Measurements from ENCODE around the gene B3GNT7.
"Not testable (repeated sequence)": the region's sequence is repeated elsewhere in the genome, so short reads cannot be mapped to it uniquely, and the experiment has no call there.

Gene B3GNT7

DNA sequence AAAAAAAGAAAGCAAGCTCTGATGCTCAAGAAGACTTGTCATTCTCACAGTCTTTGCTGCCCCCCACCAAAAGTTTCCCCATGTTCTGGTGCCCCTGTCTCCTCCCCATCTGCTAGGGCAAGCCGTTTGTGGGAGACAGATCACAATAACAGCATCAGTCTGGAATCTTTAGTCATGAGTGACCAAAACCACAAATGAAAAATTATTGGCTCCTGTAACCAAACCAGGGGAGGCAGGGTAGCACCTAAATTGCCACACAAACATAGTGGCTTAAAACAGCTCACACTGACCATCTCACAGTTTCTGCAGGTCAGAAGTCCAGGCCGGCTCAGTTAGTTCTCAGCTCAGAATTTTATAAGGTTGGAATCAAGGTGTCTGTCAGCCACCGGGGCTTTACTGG, 9.1 kb upstream of the B3GNT7 start:
- no peak for DNase-seq

DNA sequence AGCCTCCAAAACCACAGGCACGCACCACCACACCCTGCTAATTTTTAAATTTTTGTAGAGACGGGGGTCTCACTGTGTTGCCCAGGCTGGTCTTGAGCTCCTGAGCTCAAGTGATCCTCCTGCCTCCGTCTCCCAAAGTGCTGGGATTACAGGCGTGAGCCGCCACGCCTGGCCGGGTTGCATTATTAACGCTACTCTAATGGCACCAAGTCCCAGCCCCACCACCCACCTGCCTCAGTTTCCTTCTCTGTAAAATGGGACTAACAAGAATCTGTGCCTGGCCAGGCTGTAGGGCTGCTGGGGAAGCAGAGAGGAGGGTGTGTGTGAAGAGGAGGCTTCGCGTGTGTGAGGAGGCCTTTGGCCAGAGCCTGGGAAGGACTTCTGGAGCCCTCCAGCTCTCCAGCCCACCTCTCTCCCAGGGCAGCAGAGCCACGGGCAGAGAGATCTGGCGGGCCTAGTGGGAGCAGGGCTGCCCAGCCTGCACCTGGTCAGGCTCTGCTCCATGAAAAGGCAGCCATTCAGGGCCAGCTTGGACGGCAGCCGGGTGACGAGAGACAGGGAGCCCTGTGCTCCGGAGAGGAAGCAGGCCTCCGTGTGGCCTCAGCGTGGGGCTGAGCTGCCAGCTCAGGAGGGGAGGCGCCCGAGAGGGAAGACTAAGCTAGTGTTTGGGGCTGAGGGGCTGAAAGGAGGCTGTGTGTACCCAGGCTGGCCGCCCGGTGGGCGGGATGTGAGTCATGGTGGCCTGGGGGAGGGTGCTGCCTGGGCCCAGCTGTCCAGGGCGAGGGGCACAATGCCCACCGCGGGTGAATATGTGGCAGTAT, 7.4 kb upstream of the B3GNT7 start:
- DNase-seq: no peak

DNA sequence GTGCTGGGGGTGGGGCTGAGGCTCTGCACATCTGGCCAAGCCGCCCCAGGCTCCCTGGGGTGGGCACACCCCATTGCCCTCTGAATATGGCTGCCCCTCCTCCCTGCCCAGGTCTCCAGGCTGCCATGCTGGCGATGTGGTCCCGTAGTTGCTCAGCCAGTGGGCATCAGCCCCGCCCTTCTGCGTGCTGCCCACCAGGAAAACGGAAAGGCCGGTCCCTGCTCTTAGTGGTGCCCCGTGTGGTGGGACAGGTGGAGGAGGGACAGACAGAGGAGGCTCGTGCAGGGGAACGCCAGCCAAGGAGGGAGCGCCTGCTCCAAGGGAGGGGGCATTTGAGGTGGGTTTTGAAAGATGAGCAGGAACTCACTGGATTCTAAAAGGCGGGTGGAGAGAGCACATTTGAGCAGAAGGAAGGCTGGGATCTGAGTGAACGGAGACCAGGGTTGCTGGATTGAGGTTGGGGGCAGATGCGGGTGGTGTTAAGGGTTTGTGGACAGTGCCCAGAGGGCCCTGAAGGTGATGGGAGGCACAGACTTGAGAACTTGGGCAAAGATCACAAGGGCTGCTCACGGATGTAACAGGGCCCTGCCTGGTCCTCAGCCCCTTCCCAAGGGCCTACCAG, 6.7 kb upstream of the B3GNT7 start:
- DNase-seq: no peak

DNA sequence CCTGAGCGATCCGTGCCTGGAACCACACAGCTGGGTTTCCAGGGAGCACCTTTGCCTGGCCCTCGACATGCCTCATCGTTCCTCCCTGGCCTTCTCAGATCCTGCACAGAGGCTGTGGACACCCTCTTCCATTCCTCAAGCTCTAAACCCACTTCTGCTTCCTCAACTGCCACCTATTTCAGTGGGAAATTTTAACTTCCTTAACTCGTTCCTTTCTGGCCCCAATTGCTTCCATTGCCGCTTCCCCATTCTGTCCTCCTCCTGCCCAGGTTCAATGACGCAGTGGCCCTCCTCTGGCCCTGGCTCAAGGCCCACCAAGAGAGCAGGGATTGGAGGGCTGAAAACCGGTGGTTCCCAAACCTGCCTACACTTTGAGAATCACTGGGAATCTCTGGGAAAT, 4.8 kb upstream of the B3GNT7 start:
- no peak for DNase-seq

DNA sequence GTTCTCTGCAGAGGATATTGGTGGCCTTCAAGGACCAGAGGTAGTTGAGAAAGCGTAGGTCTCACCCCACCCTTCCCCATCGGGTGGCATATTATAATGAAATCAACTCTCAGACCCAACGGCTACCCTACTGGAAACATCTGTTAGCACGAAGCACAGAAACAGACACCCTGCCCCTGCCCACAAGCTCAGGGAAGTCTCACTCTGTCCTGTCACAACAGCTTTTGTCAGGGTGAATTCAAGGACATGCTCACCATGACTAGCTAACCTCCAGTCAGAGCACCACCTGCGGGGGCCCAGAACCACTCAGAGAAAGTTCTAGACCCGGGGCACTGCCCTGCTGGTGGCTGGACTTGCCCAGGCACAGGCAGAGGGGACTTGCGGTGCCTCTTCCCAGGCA, 3.5 kb upstream of the B3GNT7 start:
- DNase-seq: no peak

DNA sequence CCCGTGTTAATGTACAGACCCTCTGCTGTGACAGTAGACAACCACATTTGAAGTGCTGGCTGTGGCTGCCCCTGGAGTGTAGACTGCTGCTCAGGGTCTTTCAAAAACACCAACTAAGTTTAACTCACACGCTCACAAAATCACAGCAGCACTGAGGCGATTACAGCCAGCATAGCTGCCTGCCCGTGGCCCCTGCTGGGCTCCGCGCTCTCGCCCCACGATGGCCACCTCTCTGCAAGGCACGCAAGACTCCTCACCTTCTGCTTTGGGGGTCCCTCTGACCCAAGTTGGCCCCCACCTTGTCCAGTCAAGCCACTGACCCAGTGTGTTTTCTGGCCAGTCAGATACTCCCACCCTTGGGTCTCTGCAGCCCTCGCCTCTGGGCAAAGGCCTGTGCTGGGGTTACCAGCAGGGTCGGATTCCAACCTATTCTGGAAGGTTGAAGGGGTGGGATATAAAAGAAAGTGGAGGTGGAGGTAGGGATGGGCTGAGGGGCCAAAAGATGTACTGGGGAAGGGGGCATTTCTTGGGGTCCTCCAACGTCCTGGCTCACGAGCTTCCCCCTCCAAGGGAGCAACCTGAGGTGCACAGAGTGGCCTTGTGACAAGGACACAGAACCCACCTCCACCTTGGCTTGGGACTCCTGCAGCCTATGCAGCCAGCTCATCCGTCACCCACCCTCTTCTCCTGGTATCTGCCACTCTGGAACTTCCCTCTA, 2.9 kb upstream of the B3GNT7 start:
- DNase-seq: no peak

DNA sequence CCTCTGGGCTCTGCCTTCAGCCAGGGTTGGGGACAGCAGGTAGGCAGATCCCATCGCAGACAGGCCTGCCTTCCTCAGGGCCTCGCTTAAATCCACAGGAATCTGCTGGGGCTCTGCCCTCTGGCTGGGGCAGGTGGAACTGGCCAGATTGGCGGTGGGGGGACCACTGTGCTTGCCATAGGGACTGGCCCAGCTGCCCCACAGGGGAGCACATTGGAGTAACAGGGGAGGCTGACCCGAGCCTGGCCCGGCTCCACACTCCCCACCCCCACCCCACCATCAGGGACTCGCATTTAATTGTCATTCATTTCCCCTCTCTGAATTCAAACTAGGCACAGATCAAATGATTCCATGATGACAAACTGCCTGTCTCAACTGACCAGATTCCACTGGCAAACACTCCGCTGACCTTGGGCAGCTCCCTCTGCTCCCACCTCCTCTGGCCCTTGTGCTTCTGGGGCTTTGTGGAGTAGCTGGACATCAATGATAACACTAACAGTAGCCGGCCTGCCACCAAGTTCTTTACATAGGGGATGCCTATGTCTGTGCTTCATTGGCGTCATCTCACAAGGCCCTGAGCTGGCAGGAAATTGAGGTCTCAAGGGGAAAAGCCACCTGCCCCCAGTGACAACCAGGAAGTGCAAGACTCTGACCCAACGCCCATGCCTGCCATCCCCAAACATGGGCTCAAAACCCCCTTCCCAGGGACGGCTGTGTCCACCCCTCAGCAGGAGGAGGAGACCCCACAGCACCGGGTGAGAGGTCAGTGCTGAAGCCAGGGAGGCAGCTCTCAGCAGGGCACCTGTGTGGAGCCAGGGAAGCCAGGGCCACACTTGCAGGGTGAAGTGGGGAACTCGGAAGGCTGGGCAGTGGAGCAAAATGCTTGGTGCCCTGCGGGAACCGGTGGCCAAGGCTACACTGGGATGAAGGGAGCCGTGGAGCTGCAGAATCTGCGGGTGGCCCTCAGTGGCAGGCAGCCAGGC, 2.1 kb upstream of the B3GNT7 start:
- DNase-seq: no peak

DNA sequence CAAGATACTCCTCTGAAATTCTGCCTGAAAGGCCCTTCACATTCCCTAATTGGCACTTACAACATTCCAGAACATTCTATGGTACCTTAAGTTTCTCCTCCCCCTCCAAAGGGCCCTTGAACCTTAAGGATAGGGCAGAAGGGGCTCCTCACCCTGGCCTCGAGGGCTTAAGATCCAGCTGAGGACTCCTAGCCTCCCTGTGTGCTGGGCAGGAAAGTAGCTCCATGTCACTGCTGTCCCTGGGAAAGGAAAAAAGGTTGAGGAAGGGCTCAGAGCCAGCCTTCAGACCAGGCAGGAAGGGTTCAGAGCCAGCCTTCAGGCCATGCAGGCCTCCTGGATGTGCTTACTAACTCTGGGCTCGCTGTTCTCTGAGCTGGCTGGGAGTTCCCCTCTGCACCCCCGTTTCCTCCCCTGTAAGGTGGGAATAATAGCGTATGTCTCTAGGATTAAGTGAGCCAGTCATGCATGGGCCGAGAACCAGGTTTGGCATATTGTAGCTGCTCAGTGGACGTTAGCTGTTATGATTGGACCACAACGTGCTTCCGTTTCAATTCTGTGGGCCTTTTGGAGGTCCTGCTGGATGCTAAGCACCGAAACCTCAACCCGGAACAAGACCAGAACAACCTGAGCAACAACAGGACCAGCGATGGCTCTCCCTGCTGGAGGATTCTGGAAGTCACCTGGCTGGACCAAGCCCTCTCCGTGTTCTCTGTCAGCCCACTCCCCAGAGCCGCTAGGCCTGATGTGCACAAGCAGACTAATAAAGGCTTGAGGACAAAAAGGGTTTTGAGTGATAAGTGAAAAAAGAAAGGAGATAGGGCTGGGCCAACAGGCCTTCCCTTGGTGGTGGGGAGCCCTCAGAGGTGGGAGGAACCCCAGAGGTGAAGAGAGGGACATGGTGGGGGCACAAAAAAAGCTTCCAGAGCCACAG, 1.0 kb upstream of the B3GNT7 start:
- no peak for DNase-seq

DNA sequence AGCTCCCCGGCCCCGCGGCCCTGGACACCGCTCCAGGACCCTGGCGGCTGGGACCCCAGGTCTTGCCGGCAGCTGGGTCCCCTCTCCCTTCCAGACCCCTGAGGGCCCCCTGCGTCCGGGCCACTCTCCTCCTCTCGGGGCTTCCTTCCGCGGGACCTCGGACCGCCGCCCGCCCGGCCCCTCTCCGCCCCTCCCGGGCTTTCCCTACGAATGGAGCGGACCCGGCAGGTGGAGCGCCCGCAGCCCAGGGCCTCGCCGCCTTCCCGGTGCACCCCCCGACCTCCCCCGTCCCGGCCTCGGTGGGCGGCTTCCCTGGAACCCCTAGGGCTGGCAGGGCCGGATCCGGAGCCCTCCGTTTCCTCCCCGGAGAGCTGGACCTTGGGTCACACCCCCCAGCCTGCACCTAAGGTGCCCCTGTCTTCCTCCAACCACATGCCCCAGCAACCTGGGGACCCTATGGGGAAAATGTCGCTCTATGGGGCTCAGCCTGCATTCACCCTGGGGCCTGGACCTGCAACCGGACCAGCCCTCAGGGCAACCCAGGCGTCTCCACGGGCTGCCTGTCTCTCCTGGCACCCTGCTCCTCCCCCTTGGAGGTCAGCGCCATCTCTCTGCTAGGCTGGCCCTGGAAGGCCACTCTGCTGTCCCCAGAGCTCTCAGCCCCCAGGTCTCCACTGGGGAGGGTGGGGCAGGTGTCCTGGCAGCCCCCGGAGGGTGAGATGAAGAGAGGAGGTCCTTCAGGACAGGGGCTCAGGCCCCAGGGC, 730 bp downstream of the B3GNT7 start:
- DNase-seq: no peak

DNA sequence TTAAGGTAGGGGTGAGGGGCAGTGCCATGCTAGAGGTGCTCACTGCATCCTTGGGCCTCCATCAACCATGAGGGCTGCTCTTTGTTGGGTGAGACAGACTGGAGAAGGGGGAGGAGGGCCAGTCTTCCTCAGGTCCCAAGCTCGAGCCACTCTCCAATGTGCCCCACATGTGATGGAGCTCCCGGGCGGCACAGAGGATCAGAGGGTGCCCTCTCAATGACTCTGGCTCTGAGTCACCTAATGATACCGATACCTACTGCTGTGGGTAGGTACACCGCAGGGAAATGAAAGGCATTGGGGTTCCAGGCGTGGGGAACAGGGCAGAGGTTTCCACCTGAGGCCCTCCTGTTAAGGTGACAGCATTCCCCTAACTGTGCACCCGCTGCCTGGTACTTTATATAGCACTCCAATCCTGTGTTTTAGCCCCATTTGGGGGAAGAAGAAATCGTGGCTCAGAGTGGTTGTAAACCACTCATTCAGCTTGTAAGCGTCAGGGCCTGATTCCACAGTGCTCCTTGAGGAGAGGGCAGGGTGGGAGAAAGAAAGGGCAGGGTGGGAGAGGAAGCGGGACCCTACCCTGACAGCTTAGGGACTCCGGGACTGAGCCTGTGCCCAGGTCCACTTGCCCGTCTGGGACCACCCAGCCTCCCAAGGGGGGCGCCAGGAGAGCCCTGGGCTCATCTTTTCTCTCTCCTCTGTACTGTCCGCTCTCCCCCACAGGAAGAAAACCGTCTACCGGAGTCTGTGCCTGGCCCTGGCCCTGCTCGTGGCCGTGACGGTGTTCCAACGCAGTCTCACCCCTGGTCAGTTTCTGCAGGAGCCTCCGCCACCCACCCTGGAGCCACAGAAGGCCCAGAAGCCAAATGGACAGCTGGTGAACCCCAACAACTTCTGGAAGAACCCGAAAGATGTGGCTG, 1.8 kb downstream of the B3GNT7 start:
- DNase-seq: no peak

DNA sequence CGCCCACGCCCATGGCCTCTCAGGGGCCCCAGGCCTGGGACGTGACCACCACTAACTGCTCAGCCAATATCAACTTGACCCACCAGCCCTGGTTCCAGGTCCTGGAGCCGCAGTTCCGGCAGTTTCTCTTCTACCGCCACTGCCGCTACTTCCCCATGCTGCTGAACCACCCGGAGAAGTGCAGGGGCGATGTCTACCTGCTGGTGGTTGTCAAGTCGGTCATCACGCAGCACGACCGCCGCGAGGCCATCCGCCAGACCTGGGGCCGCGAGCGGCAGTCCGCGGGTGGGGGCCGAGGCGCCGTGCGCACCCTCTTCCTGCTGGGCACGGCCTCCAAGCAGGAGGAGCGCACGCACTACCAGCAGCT, 2.4 kb downstream of the B3GNT7 start:
- no peak for DNase-seq

DNA sequence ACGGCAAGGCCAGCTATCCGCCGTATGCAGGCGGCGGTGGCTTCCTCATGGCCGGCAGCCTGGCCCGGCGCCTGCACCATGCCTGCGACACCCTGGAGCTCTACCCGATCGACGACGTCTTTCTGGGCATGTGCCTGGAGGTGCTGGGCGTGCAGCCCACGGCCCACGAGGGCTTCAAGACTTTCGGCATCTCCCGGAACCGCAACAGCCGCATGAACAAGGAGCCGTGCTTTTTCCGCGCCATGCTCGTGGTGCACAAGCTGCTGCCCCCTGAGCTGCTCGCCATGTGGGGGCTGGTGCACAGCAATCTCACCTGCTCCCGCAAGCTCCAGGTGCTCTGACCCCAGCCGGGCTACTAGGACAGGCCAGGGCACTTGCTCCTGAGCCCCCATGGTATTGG, 3.1 kb downstream of the B3GNT7 start:
- no peak for DNase-seq

DNA sequence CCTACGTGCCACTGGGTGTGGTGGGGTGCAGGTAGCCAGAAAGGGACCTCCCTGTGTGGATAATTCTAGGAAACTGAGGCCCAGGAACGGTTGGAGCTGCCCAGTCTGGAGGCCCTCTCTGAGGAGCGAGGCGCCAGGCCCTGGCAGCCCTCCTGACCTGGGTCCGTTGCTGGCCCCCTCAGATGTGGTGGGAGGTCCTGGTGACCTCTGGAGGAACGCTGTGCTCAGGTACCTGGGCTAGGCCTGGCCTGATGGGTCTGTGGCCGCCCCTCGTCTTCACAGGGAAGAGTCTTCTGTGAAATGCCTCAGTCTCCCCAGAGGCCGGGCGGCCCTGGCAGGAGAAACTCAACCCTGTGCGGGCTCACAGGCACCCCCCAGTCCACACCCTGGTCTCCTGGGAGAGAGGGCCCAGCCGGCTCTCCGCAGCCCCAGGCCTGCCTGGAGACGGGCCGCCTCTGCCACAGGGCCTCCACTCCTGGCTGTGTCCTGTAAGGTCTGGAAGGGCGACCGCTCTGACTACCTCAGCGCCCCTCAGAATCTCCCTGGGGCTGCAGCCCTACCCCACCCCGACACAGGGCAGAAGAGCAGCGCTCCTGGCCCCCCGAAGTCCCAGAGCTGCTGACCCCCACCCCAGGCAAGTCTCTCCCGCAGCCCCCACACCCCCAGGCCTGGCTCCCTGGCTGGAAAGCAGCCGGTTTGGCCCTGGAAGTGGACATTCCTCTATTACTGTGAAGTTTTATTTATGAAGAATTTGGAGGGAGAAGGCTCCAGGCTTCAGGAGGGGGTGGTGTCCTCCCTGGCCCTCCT, 3.7 kb downstream of the B3GNT7 start:
- DNase-seq: no peak

DNA sequence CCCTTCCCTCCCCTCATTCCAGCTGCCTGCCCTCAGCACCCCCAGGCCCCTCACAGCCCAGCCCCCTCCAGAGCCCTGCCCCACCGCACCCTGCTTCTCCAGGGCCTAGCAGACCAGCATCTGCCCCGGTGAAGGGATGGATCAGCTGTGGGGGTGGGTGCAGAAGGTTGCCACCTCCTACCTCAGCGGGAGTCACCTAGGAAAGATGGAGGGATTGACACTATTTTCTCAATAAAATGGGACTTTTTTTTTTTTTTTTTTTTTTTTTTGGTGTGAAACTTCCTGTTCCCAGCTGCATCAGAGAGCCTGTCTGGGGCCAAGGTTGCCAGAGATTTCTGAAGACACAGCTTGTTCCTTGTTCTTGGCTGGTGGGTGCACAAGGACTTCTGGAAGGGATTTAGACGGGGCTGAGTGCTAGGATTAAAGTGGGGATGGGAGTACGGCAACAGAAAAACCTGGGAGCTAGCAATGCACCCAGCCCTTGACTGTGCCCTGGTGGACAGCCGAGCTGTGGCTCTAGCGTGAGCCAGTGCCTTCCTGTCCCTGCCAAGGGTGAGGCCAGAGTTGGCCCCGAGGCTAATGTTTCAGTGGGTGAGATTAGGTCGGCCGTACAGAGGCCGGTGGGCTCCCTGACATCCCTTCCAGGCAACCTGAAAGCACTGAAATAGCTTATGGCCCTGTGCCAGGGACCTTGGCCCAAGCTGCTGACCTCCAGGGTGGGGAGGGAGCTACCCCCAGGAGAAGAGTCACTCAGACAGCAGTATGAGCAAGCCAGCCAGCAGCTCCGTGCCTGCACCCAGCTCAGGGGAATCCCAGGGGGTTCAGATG, 4.6 kb downstream of the B3GNT7 start:
- no peak for DNase-seq

DNA sequence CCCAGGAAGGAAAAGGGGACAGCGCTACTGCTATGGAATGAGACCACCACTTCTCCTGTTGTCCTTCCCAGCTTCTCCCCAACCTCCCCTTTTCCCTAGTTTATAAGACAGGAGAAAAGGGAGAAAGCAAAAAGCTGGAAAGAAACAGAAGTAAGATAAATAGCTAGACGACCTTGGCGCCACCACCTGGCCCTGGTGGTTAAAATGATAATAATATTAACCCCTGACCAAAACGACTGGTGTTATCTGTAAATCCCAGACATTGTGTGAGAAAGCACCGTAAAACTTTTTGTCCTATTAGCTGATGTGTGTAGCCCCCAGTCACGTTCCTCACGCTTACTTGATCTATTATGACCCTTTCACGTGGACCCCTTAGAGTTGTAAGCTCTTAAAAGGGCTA, 5.2 kb downstream of the B3GNT7 start:
- DNase-seq: not testable (repeated sequence)

DNA sequence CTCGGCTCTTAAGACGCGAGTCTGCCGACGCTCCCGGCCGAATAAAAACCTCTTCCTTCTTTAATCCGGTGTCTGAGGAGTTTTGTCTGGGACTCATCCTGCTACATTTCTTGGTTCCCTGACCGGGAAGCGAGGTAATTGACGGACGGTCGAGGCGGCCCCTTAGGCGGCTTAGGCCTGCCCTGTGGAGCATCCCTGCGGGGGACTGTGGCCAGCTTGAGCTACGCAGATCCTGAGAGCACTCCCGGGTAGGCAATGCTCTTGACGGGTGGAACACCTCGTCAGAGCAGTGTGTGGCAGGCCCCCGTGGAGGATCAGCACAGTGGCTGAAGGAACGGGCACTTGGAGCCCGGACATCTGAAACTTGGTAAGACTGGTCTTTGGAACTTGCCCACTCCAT, 5.6 kb downstream of the B3GNT7 start:
- DNase-seq: not testable (repeated sequence)

DNA sequence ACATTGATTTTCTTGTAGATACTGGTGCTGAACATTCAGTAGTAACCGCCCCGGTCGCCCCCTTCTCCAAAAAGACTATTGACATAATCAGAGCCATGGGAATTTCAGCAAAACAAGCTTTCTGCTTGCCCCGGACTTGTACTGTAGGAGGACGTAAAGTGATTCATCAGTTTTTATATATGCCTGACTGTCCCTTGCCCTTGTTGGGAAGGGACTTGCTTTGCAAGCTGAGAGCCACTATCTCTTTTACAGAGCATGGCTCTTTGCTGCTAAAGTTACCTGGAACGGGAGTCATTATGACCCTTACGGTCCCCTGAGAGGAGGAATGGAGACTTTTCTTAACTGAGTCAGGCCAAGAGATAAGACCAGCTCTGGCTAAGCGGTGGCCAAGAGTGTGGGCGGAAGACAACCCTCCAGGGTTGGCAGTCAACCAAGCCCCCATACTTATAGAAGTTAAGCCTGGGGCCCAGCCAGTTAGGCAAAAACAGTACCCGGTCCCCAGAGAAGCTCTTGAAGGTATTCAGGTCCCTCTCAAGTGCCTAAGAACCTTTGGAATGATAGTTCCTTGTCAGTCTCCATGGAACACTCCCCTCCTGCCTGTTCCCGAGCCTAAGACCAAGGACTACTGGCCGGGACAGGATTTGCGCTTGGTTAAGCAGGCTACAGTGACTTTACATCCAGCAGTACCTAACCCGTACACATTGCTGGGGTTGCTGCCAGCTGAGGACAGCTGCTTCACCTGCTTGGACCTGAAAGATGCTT, 8.1 kb downstream of the B3GNT7 start:
- not testable (repeated sequence) for DNase-seq

Measured in effector CD8-positive, alpha-beta T cell (primary cell).